Memory B cell (primary cell): ENCODE measurements around the gene TYK2.
"Not testable (repeated sequence)": the region's sequence is repeated elsewhere in the genome, so short reads cannot be mapped to it uniquely, and the experiment has no call there.

Source experiments
- ATAC-seq: fragments of 150-1000 bp; cut with Tn5 transposase; 2 replicates; pipeline ENCODE4 v1.10.0; 2021; ENCODE audit warnings: low read depth, mild to moderate bottlenecking, moderate library complexity
- DNase-seq, 2 donors: peaks; one replicate each; pipeline ENCODE4 v3.0.0; 2022; ENCODE audit warnings: low spot score in 2 of 2
- H3K27ac Mint-ChIP-seq: one replicate; pipeline ENCODE4 v1.8.0; 2022; ENCODE audit warnings: mild to moderate bottlenecking, moderate library complexity, mixed read lengths
- H3K27me3 Mint-ChIP-seq: one replicate; pipeline ENCODE4 v1.8.0; 2022; ENCODE audit warnings: mixed read lengths
- H3K36me3 Mint-ChIP-seq: one replicate; pipeline ENCODE4 v1.8.0; 2022; ENCODE audit warnings: mild to moderate bottlenecking, mixed read lengths
- H3K4me1 Mint-ChIP-seq: one replicate; pipeline ENCODE4 v1.8.0; 2022; ENCODE audit warnings: mixed read lengths
- H3K4me3 Mint-ChIP-seq: one replicate; pipeline ENCODE4 v1.8.0; 2022; ENCODE audit warnings: mild to moderate bottlenecking, moderate library complexity, mixed read lengths
- H3K9me3 Mint-ChIP-seq: one replicate; pipeline ENCODE4 v1.8.0; 2022; ENCODE audit warnings: mixed read lengths

The TYK2 gene

GRCh38 chr19:10399878-10400277 is 19.5 kb upstream of the TYK2 start:
- Mint-ChIP-seq H3K36me3 (peaks cover 12% of the 10 kb centered on the region), H3K9me3 (no peaks in the 10 kb centered on the region), H3K27me3 (no peaks in the 10 kb centered on the region), H3K4me1 (peaks cover 33% of the 10 kb centered on the region), H3K4me3 (no peak overlapping the region), H3K27ac (no peak overlapping the region)
- ATAC-seq (no peak), DNase-seq (no peak)

GRCh38 chr19:10399340-10399739 is 19.0 kb upstream of the TYK2 start:
- peaks cover 29% of the 10 kb centered on the region for H3K4me1 Mint-ChIP-seq
- H3K27me3 Mint-ChIP-seq, H3K9me3 Mint-ChIP-seq, H3K27ac Mint-ChIP-seq, H3K4me3 Mint-ChIP-seq, ATAC-seq, DNase-seq: not testable (repeated sequence)
- peaks cover 12% of the 10 kb centered on the region for H3K36me3 Mint-ChIP-seq

GRCh38 chr19:10398819-10399218 is 18.4 kb upstream of the TYK2 start:
- Mint-ChIP-seq H3K36me3 (peaks cover 14% of the 10 kb centered on the region), H3K4me1 (peaks cover 25% of the 10 kb centered on the region), H3K4me3 (no peak overlapping the region), H3K9me3 (no peaks in the 10 kb centered on the region), H3K27me3 (no peaks in the 10 kb centered on the region), H3K27ac (peak overlapping the region; percentile 59)
- DNase-seq (no peak), ATAC-seq (no peak)

GRCh38 chr19:10395917-10396316 is 15.5 kb upstream of the TYK2 start:
- Mint-ChIP-seq H3K27ac (no peak overlapping the region), H3K4me1 (peaks cover 8% of the 10 kb centered on the region), H3K4me3 (no peak overlapping the region), H3K27me3 (no peaks in the 10 kb centered on the region), H3K9me3 (no peaks in the 10 kb centered on the region), H3K36me3 (peaks cover 24% of the 10 kb centered on the region)
- no peak for ATAC-seq
- no peak for DNase-seq

- no peak overlapping the region for H3K27ac Mint-ChIP-seq
- peaks cover 9% of the 10 kb centered on the region for H3K4me1 Mint-ChIP-seq
- H3K27me3 Mint-ChIP-seq: no peaks in the 10 kb centered on the region
- no peak for DNase-seq
- no peaks in the 10 kb centered on the region for H3K9me3 Mint-ChIP-seq
- H3K4me3 Mint-ChIP-seq: no peak overlapping the region
- no peak for ATAC-seq
- H3K36me3 Mint-ChIP-seq: peaks cover 27% of the 10 kb centered on the region
Measured at GRCh38 chr19:10395436-10395835, 15.1 kb upstream of the TYK2 start.

- H3K27me3 Mint-ChIP-seq: no peaks in the 10 kb centered on the region
- H3K9me3 Mint-ChIP-seq: no peaks in the 10 kb centered on the region
- peaks cover 11% of the 10 kb centered on the region for H3K4me1 Mint-ChIP-seq
- DNase-seq (no peak), ATAC-seq (no peak)
- H3K27ac Mint-ChIP-seq: no peak overlapping the region
- no peak overlapping the region for H3K4me3 Mint-ChIP-seq
- H3K36me3 Mint-ChIP-seq: peaks cover 27% of the 10 kb centered on the region
Measured at GRCh38 chr19:10395003-10395402, 14.6 kb upstream of the TYK2 start.

- Mint-ChIP-seq H3K27me3 (no peaks in the 10 kb centered on the region), H3K4me3 (no peak overlapping the region), H3K27ac (peak overlapping the region; percentile 58), H3K9me3 (no peaks in the 10 kb centered on the region), H3K4me1 (peaks cover 13% of the 10 kb centered on the region), H3K36me3 (peaks cover 27% of the 10 kb centered on the region)
- DNase-seq: no peak
- no peak for ATAC-seq
Measured at GRCh38 chr19:10393137-10393536, 12.8 kb upstream of the TYK2 start.

- peaks cover 9% of the 10 kb centered on the region for H3K4me1 Mint-ChIP-seq
- peaks cover 27% of the 10 kb centered on the region for H3K36me3 Mint-ChIP-seq
- no peak overlapping the region for H3K4me3 Mint-ChIP-seq
- no peaks in the 10 kb centered on the region for H3K9me3 Mint-ChIP-seq
- no peak overlapping the region for H3K27ac Mint-ChIP-seq
- DNase-seq: no peak
- no peaks in the 10 kb centered on the region for H3K27me3 Mint-ChIP-seq
- ATAC-seq: no peak
Measured at GRCh38 chr19:10392120-10392519, 11.7 kb upstream of the TYK2 start.

GRCh38 chr19:10390652-10391286 is 10.4 kb upstream of the TYK2 start:
- Mint-ChIP-seq H3K27me3 (no peaks in the 10 kb centered on the region), H3K9me3 (no peaks in the 10 kb centered on the region), H3K4me3 (no peak overlapping the region), H3K4me1 (peaks cover 9% of the 10 kb centered on the region), H3K36me3 (peaks cover 20% of the 10 kb centered on the region), H3K27ac (peak overlapping the region; percentile 24)
- ATAC-seq (peak; percentile 64), DNase-seq (peak; percentile 68 to 70)

GRCh38 chr19:10389863-10390262 is 9.5 kb upstream of the TYK2 start:
- no peak for DNase-seq
- Mint-ChIP-seq H3K27ac (peak overlapping the region; percentile 24), H3K4me1 (peaks cover 9% of the 10 kb centered on the region), H3K9me3 (no peaks in the 10 kb centered on the region), H3K4me3 (no peak overlapping the region), H3K36me3 (peaks cover 14% of the 10 kb centered on the region), H3K27me3 (no peaks in the 10 kb centered on the region)
- no peak for ATAC-seq

GRCh38 chr19:10388957-10389356 is 8.6 kb upstream of the TYK2 start:
- H3K36me3 Mint-ChIP-seq: peaks cover 12% of the 10 kb centered on the region
- peak; percentile 66 for ATAC-seq
- H3K4me3 Mint-ChIP-seq: no peak overlapping the region

GRCh38 chr19:10384580-10384979 is 4.2 kb upstream of the TYK2 start:
- ATAC-seq (no peak), DNase-seq (no peak)
- Mint-ChIP-seq H3K27me3 (no peaks in the 10 kb centered on the region), H3K9me3 (no peaks in the 10 kb centered on the region), H3K4me1 (peaks cover 11% of the 10 kb centered on the region), H3K4me3 (no peak overlapping the region), H3K36me3 (no peaks in the 10 kb centered on the region), H3K27ac (no peak overlapping the region)

More at GRCh38 chr19:10388957-10389356, 8.6 kb upstream of the TYK2 start:
- peak; percentile 82 to 88 for DNase-seq
- H3K27ac Mint-ChIP-seq: peak overlapping the region; percentile 50
- H3K4me1 Mint-ChIP-seq: peaks cover 9% of the 10 kb centered on the region
- H3K27me3 Mint-ChIP-seq: no peaks in the 10 kb centered on the region
- no peaks in the 10 kb centered on the region for H3K9me3 Mint-ChIP-seq

- H3K9me3 Mint-ChIP-seq, H3K36me3 Mint-ChIP-seq, ATAC-seq, DNase-seq, H3K4me3 Mint-ChIP-seq, H3K27ac Mint-ChIP-seq, H3K27me3 Mint-ChIP-seq: not testable (repeated sequence)
- H3K4me1 Mint-ChIP-seq: peaks cover 12% of the 10 kb centered on the region
Measured at GRCh38 chr19:10383223-10383499, 2.8 kb upstream of the TYK2 start.

- Mint-ChIP-seq H3K4me1 (peaks cover 14% of the 10 kb centered on the region), H3K27ac (peak overlapping the region; percentile 86), H3K9me3 (no peaks in the 10 kb centered on the region), H3K4me3 (peak overlapping the region; percentile 86), H3K36me3 (peaks cover 8% of the 10 kb centered on the region), H3K27me3 (no peaks in the 10 kb centered on the region)
- DNase-seq (no peak), ATAC-seq (peak; percentile 3)
Measured at GRCh38 chr19:10379880-10380312, 476 bp downstream of the TYK2 start.

GRCh38 chr19:10378124-10378523 is 2.2 kb downstream of the TYK2 start:
- H3K27me3 Mint-ChIP-seq: no peaks in the 10 kb centered on the region
- H3K4me1 Mint-ChIP-seq: peaks cover 18% of the 10 kb centered on the region
- H3K36me3 Mint-ChIP-seq: peaks cover 13% of the 10 kb centered on the region
- H3K4me3 Mint-ChIP-seq: no peak overlapping the region
- ATAC-seq: no peak
- no peak for DNase-seq
- no peak overlapping the region for H3K27ac Mint-ChIP-seq
- H3K9me3 Mint-ChIP-seq: no peaks in the 10 kb centered on the region
